ENCODE results near the gene RCOR1. TPM values are rescaled to one million over a fixed set of nuclear protein-coding genes. Genes with fewer than 3 reads are reported as not detected.

RCOR1 gene
- total RNA-seq, 1 donor from 2014 or later, result 11.0 TPM

DNA sequence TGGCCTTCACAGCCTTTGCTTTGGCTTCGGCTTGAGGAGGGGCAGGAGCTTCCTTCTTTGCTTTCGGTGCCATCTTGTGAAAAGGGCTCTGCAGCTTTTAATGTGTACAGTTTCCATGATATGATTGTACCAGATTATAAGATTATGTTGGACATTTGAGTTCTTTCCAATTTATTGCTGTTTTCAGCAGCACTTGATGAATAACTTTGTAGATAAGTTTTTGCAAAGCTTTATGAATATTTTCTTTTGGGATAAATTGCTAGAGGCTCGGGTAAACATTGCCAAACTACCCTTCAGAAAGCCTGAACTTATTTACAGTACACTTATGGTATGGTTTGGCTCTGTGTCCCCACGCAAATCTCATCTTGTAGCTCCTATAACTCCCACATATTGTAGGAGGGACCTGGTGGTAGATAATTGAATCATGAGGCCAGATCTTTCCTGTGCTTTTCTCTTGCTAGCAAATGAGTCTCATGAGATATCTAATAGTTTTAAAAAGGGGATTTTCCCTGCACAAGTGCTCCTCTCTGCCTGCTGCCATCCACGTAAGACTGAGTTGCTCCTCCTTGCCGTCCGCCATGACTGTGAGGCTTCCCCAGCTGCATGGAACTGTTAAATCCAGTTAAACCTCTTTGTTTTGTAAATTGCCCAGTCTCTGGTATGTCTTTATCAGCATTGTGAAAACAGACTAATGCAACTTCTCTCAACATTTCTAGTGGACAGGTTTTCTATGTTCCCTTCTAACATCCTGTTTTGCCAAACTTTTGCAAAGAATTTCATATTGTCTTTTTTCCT lies 70.4 kb downstream of the RCOR1 start:
- no peaks in the 10 kb centered on the region for H3K27me3 ChIP-seq (ENCODE audit: low read depth)
- intact Hi-C loops (cut with micrococcal nuclease), result no loop called here
- peaks cover 16% of the 10 kb centered on the region for H3K4me1 ChIP-seq
- no peak for DNase-seq
- H3K9me3 ChIP-seq (replicated peaks), result no peaks in the 10 kb centered on the region
- H3K4me3 ChIP-seq, result no peak overlapping the region
- H3K27ac ChIP-seq (replicated peaks), result no peak overlapping the region
- no peaks in the 10 kb centered on the region for H3K36me3 ChIP-seq
- TF ChIP-seq CTCF (IDR thresholded peaks at IDR 0.05; ENCODE audit: borderline replicate concordance), result no peak

- Histone ChIP-seq H3K27me3 (ENCODE audit: low read depth) (no peaks in the 10 kb centered on the region), H3K4me1 (peaks cover 16% of the 10 kb centered on the region), H3K27ac (replicated peaks) (no peak overlapping the region), H3K4me3 (no peak overlapping the region), H3K9me3 (replicated peaks) (no peaks in the 10 kb centered on the region), H3K36me3 (no peaks in the 10 kb centered on the region)
- intact Hi-C loops (cut with micrococcal nuclease), result no loop called here
- TF ChIP-seq CTCF (IDR thresholded peaks at IDR 0.05; ENCODE audit: borderline replicate concordance), result no peak
- no peak for DNase-seq
Observed at GRCh38 chr14:102663440-102663839, 71.0 kb downstream of the RCOR1 start.

GRCh38 chr14:102665621-102666020 lies 73.2 kb downstream of the RCOR1 start:
- intact Hi-C loops (cut with micrococcal nuclease), result no loop called here

GRCh38 chr14:102666635-102667034 lies 74.2 kb downstream of the RCOR1 start:
- H3K4me1 ChIP-seq, result peaks cover 16% of the 10 kb centered on the region
- no peaks in the 10 kb centered on the region for H3K36me3 ChIP-seq
- H3K27me3 ChIP-seq (ENCODE audit: low read depth), result no peaks in the 10 kb centered on the region
- no peak overlapping the region for H3K27ac ChIP-seq (replicated peaks)
- H3K4me3 ChIP-seq, result no peak overlapping the region
- no peak for DNase-seq
- TF ChIP-seq CTCF (IDR thresholded peaks at IDR 0.05; ENCODE audit: borderline replicate concordance), result no peak
- no peaks in the 10 kb centered on the region for H3K9me3 ChIP-seq (replicated peaks)
- intact Hi-C loops (cut with micrococcal nuclease), result no loop called here

More at GRCh38 chr14:102665621-102666020, 73.2 kb downstream of the RCOR1 start:
- no peak overlapping the region for H3K4me3 ChIP-seq
- no peaks in the 10 kb centered on the region for H3K9me3 ChIP-seq (replicated peaks)
- H3K4me1 ChIP-seq, result peaks cover 16% of the 10 kb centered on the region
- DNase-seq, result no peak
- no peaks in the 10 kb centered on the region for H3K27me3 ChIP-seq (ENCODE audit: low read depth)
- H3K27ac ChIP-seq (replicated peaks), result no peak overlapping the region
- H3K36me3 ChIP-seq, result no peaks in the 10 kb centered on the region
- TF ChIP-seq CTCF (IDR thresholded peaks at IDR 0.05; ENCODE audit: borderline replicate concordance), result no peak

GRCh38 chr14:102667703-102668102 lies 75.3 kb downstream of the RCOR1 start:
- no peak overlapping the region for H3K27ac ChIP-seq (replicated peaks)
- peaks cover 16% of the 10 kb centered on the region for H3K4me1 ChIP-seq
- no peaks in the 10 kb centered on the region for H3K27me3 ChIP-seq (ENCODE audit: low read depth)
- no peak for DNase-seq
- H3K9me3 ChIP-seq (replicated peaks), result no peaks in the 10 kb centered on the region
- no peak for TF ChIP-seq CTCF (IDR thresholded peaks at IDR 0.05; ENCODE audit: borderline replicate concordance)
- intact Hi-C loops (cut with micrococcal nuclease), result no loop called here
- no peak overlapping the region for H3K4me3 ChIP-seq
- H3K36me3 ChIP-seq, result no peaks in the 10 kb centered on the region
